ENCODE results near the gene POLG. TPM values are rescaled to one million over a fixed set of nuclear protein-coding genes. Genes with fewer than 3 reads are reported as not detected.

The POLG gene
- total RNA-seq, 1 donor from 2014 or later, result 58.2 TPM

- ATAC-seq, result no peak
- Histone ChIP-seq H3K9me3 (no peaks in the 10 kb centered on the region), H3K4me3 (no peak overlapping the region), H3K4me1 (no peaks in the 10 kb centered on the region), H3K27me3 (ENCODE audit: low read depth) (no peaks in the 10 kb centered on the region), H3K36me3 (no peaks in the 10 kb centered on the region), H3K27ac (no peak overlapping the region)
- DNase-seq, result no peak
- intact Hi-C loops (cut with DNase I), result no loop called here
- TF ChIP-seq CTCF (IDR thresholded peaks at IDR 0.05), result no peak
Measured at GRCh38 chr15:89301304-89302089, 33.1 kb downstream of the POLG start.

GRCh38 chr15:89299896-89300295, 34.7 kb downstream of the POLG start:
- H3K27me3 ChIP-seq (ENCODE audit: low read depth), result no peaks in the 10 kb centered on the region
- intact Hi-C loops (cut with DNase I), result no loop called here
- TF ChIP-seq CTCF (IDR thresholded peaks at IDR 0.05), result peak; percentile 31
- ATAC-seq, result peak in 1 of 2 donors; percentile 55
- H3K4me1 ChIP-seq, result no peaks in the 10 kb centered on the region
- no peak for DNase-seq
- H3K27ac ChIP-seq, result no peak overlapping the region
- H3K4me3 ChIP-seq, result no peak overlapping the region
- H3K9me3 ChIP-seq, result no peaks in the 10 kb centered on the region
- H3K36me3 ChIP-seq, result no peaks in the 10 kb centered on the region

GRCh38 chr15:89293012-89293411, 41.6 kb downstream of the POLG start:
- no peak for TF ChIP-seq CTCF (IDR thresholded peaks at IDR 0.05)
- H3K27me3 ChIP-seq (ENCODE audit: low read depth), result no peaks in the 10 kb centered on the region
- intact Hi-C loops (cut with DNase I), result no loop called here
- H3K4me3 ChIP-seq, result no peak overlapping the region
- H3K27ac ChIP-seq, result no peak overlapping the region
- no peaks in the 10 kb centered on the region for H3K9me3 ChIP-seq
- DNase-seq, result no peak
- no peaks in the 10 kb centered on the region for H3K4me1 ChIP-seq
- H3K36me3 ChIP-seq, result peaks cover 8% of the 10 kb centered on the region
- ATAC-seq, result no peak

GRCh38 chr15:89291934-89292438, 42.6 kb downstream of the POLG start:
- H3K36me3 ChIP-seq, result peaks cover 8% of the 10 kb centered on the region
- DNase-seq (no peak), ATAC-seq (no peak)
- H3K27me3 ChIP-seq (ENCODE audit: low read depth), result no peaks in the 10 kb centered on the region
- no peak for TF ChIP-seq CTCF (IDR thresholded peaks at IDR 0.05)
- no peaks in the 10 kb centered on the region for H3K4me1 ChIP-seq
- no peak overlapping the region for H3K4me3 ChIP-seq
- intact Hi-C loops (cut with DNase I), result no loop called here
- H3K9me3 ChIP-seq, result no peaks in the 10 kb centered on the region
- H3K27ac ChIP-seq, result no peak overlapping the region

GRCh38 chr15:89283201-89283600, 51.4 kb downstream of the POLG start:
- H3K4me3 ChIP-seq, result no peak overlapping the region
- H3K4me1 ChIP-seq, result no peaks in the 10 kb centered on the region
- TF ChIP-seq CTCF (IDR thresholded peaks at IDR 0.05), result no peak
- DNase-seq (no peak), ATAC-seq (no peak)
- no peaks in the 10 kb centered on the region for H3K27me3 ChIP-seq (ENCODE audit: low read depth)
- intact Hi-C loops (cut with DNase I), result no loop called here
- H3K27ac ChIP-seq, result no peak overlapping the region
- no peaks in the 10 kb centered on the region for H3K36me3 ChIP-seq
- H3K9me3 ChIP-seq, result no peaks in the 10 kb centered on the region

All from lower lobe of right lung (tissue), 2 donors.